GM12878 (cell line): ENCODE measurements around the gene PHOX2A. TPM values are rescaled to one million over a fixed set of nuclear protein-coding genes. Genes with fewer than 3 reads are reported as not detected.

Experiments used
- ATAC-seq: fragments of 200-7000 bp; cut with Tn5 transposase; 3 replicates; pipeline ENCODE4 v1.9.1; 2020; ENCODE audit warnings: mild to moderate bottlenecking, moderate library complexity
- BruUV-seq: library from RNA; stranded (reverse); fragments of 400-500 nt; replicated peaks from 2 replicates; lab custom pipeline; 2021; lab: Mats Ljungman, UMichigan
- CTCF ChIA-PET: fragments of 300-600 bp; sonication (Branson Sonifier 250); formaldehyde crosslinking; extraction: SDS; loops from one replicate; lab custom pipeline; 2021; ENCODE audit warnings: inconsistent platforms; lab: Yijun Ruan, JAX
- POLR2A ChIA-PET: fragments of 350-600 bp; formaldehyde crosslinking; extraction: SDS; loops from one replicate; lab custom pipeline; 2021; ENCODE audit warnings: inconsistent platforms; lab: Charles Lee
- RAD21 ChIA-PET: fragments of 300-600 bp; sonication (Branson Sonifier 250); formaldehyde crosslinking; loops from one replicate; lab custom pipeline; 2023; ENCODE audit warnings: antibody characterized with exemption; ENCODE audit not compliant: unreplicated experiment; lab: Charles Lee
- SMC1A ChIA-PET: fragments of 300-600 bp; sonication (Branson Sonifier 250); formaldehyde crosslinking; loops from one replicate; lab custom pipeline; 2023; ENCODE audit not compliant: unreplicated experiment, uncharacterized antibody; lab: Charles Lee
- DNase-seq: peaks from one replicate; pipeline ENCODE4 v3.0.0-alpha.2; 2011; ENCODE audit warnings: low read depth, low spot score
- FAIRE-seq: peaks from 3 replicates; lab custom pipeline; 2011; peaks lifted over from hg19 to GRCh38; lab: Jason Lieb, UNC
- H2AFZ ChIP-seq: 2 replicates; pipeline ENCODE4 v1.6.0; 2011; ENCODE audit warnings: low read depth, low read length, control low read depth; ENCODE audit not compliant: control insufficient read depth
- H3K27ac ChIP-seq: 2 replicates; pipeline ENCODE4 v1.5.1; 2011; ENCODE audit warnings: control low read depth; ENCODE audit not compliant: control insufficient read depth, insufficient read depth
- H3K27me3 ChIP-seq, 2 experiments: replicated peaks in 1 of 2; 2 replicates each; pipeline versions ENCODE4 v1.6.0 to v1.6.1; 2011; ENCODE audit warnings: low read length in 1 of 2; ENCODE audit not compliant: control insufficient read depth in 2 of 2, insufficient read depth in 2 of 2
- H3K36me3 ChIP-seq, 2 experiments: 2 replicates each; pipeline ENCODE4 v1.5.1; 2011; ENCODE audit warnings: low read length in 1 of 2; ENCODE audit not compliant: control insufficient read depth in 2 of 2, insufficient read depth in 2 of 2
- H3K4me1 ChIP-seq: 2 replicates; pipeline ENCODE4 v1.6.1; 2011; ENCODE audit warnings: mild to moderate bottlenecking, low read length, moderate library complexity, mixed read lengths; ENCODE audit not compliant: control insufficient read depth, insufficient read depth
- H3K4me2 ChIP-seq: 2 replicates; pipeline ENCODE4 v1.6.0; 2011; ENCODE audit warnings: control low read depth; ENCODE audit not compliant: control insufficient read depth, insufficient read depth
- H3K4me3 ChIP-seq: fragments of 200-600 bp; sonication (generic); 2 replicates; pipeline ENCODE4 v1.5.1; 2016
- H3K79me2 ChIP-seq: 2 replicates; pipeline ENCODE4 v1.6.0; 2011; ENCODE audit warnings: low read length; ENCODE audit not compliant: control insufficient read depth, insufficient read depth
- H3K9ac ChIP-seq: 2 replicates; pipeline ENCODE4 v1.8.0; 2011; ENCODE audit warnings: low read length, control low read depth, mixed read lengths; ENCODE audit not compliant: control insufficient read depth, insufficient read depth
- H3K9me3 ChIP-seq: replicated peaks from 3 replicates; pipeline ENCODE4 v1.5.1; 2011; ENCODE audit warnings: mild to moderate bottlenecking, low read length; ENCODE audit not compliant: control insufficient read depth, insufficient read depth
- H4K20me1 ChIP-seq: 2 replicates; pipeline ENCODE4 v1.6.0; 2011; ENCODE audit not compliant: control insufficient read depth, insufficient read depth
- CREM ChIP-seq: IDR thresholded peaks from 2 replicates; pipeline ENCODE4 v1.6.1; 2014; ENCODE audit warnings: antibody characterized with exemption, low read depth
- EP300 ChIP-seq, 2 experiments: fragments of 150-350 bp in 1 of 2; IDR thresholded peaks; 2 replicates each; pipeline ENCODE4 v1.6.1; 2011 to 2012; ENCODE audit warnings: low read depth in 2 of 2, low read length in 2 of 2, borderline replicate concordance in 1 of 2, improper control_type of control experiment in 1 of 2, inconsistent platforms in 1 of 2; ENCODE audit not compliant: control insufficient read depth in 1 of 2
- HCFC1 ChIP-seq: fragments of 150-350 bp; IDR thresholded peaks from 2 replicates; pipeline ENCODE4 v1.6.1; 2014; ENCODE audit warnings: low read length
- HDAC6 ChIP-seq: fragments of 200-600 bp; sonication (generic); IDR thresholded peaks from one replicate; pipeline ENCODE4 v1.8.0; 2017; ENCODE audit warnings: antibody characterized with exemption; ENCODE audit not compliant: unreplicated experiment
- KDM1A ChIP-seq: fragments of 200-600 bp; sonication (generic); IDR thresholded peaks from 2 replicates; pipeline ENCODE4 v1.6.1; 2016; ENCODE audit warnings: borderline replicate concordance
- NFXL1 ChIP-seq: fragments of 450-650 bp; IDR thresholded peaks from 2 replicates; pipeline ENCODE4 v1.6.1; 2017; ENCODE audit warnings: antibody characterized with exemption, mild to moderate bottlenecking, borderline replicate concordance
- SUZ12 ChIP-seq: fragments of 200-600 bp; sonication (generic); IDR thresholded peaks from one replicate; pipeline ENCODE4 v1.6.1; 2018; ENCODE audit warnings: antibody characterized with exemption, mild to moderate bottlenecking; ENCODE audit not compliant: unreplicated experiment
- USF1 ChIP-seq: IDR thresholded peaks from 2 replicates; pipeline ENCODE4 v1.6.1; 2011; ENCODE audit warnings: borderline replicate concordance, low read depth, mild to moderate bottlenecking, moderate library complexity, mixed read lengths, low read length; ENCODE audit not compliant: insufficient read depth; ENCODE audit errors: extremely low read length
- WRNIP1 ChIP-seq: IDR thresholded peaks from 2 replicates; pipeline ENCODE4 v1.6.1; 2011; ENCODE audit warnings: low read depth, low read length, improper control_type of control experiment, borderline replicate concordance
- ZBED1 ChIP-seq: IDR thresholded peaks from 2 replicates; pipeline ENCODE4 v1.6.1; 2016; ENCODE audit warnings: borderline replicate concordance
- WGBS: methylation state at CpG from one replicate; pipeline ENCODE4 v1.1.6; 2016; ENCODE audit warnings: low lambda C conversion rate; ENCODE audit not compliant: insufficient replicate concordance, insufficient coverage; ENCODE audit errors: missing lambda C conversion rate; 5-methylcytosine and 5-hydroxymethylcytosine counted together
- in situ Hi-C: fragments of 300-500 bp; cut with MboI; formaldehyde crosslinking; loops from 9 replicates; pipeline ENCODE4 v1.14.3; 2018; ENCODE audit warnings: mixed read lengths
- intact Hi-C: fragments of 100-400 bp; cut with micrococcal nuclease; formaldehyde crosslinking; loops from one replicate; pipeline ENCODE4 v1.14.2; 2022; ENCODE audit not compliant: unreplicated experiment
- polyA plus RNA-seq, 11 experiments: library from polyadenylated mRNA; depleted of rRNA in 4 of 11; unstranded in 6 of 11; stranded (reverse) in 5 of 11; fragments of >200 nt; fragmentation: Nextera tagmentation in 4 of 11; fragmentation: Illumina TruSeq in 1 of 11; extraction: Ambion mirVana in 4 of 11; extraction: Trizol in 1 of 11; gene quantifications; 1 replicate in 1 of 11; 2 replicates in 10 of 11; pipeline versions ENCODE4 v1.2.1 to v1.2.3, GENCODE V29; 2011 to 2016; ENCODE audit warnings: inconsistent platforms in 2 of 11, missing spikeins in 2 of 11, low read depth in 1 of 11
- total RNA-seq, 4 experiments: library from RNA; depleted of rRNA in 3 of 4; stranded (reverse); fragments of >200 nt in 3 of 4; fragmentation: Illumina TruSeq in 1 of 4; extraction: Trizol in 1 of 4; gene quantifications; 2 replicates each; pipeline versions ENCODE4 v1.2.1 to v1.2.3, GENCODE V29; 2013 to 2021
- TF ChIP-seq, protein P1 (sequence below): IDR thresholded peaks from 2 replicates; pipeline ENCODE4 v1.6.1; 2011; ENCODE audit warnings: low read depth, low read length, improper control_type of control experiment, borderline replicate concordance
- TF ChIP-seq, protein P2 (sequence below): fragments of 450-650 bp; conservative IDR thresholded peaks from 2 replicates; pipeline ENCODE4 v1.6.1; 2017; ENCODE audit warnings: mild to moderate bottlenecking, moderate library complexity

The PHOX2A gene
- total and polyA plus RNA-seq, 10 of the 15 experiments (the other 5 are each of a cell fraction or from before 2014, with no cell fraction given), result not detected

GRCh38 chr11:72283947-72284346, 40.0 kb upstream of the PHOX2A start:
- ATAC-seq (no peak), FAIRE-seq (no peak), DNase-seq (no peak)
- no peaks in the 10 kb centered on the region for H3K9me3 ChIP-seq
- H3K27me3 ChIP-seq, result no peaks in the 10 kb centered on the region
- TF ChIP-seq, protein P1, sequence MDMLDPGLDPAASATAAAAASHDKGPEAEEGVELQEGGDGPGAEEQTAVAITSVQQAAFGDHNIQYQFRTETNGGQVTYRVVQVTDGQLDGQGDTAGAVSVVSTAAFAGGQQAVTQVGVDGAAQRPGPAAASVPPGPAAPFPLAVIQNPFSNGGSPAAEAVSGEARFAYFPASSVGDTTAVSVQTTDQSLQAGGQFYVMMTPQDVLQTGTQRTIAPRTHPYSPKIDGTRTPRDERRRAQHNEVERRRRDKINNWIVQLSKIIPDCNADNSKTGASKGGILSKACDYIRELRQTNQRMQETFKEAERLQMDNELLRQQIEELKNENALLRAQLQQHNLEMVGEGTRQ, result no peak
- no peak for TF ChIP-seq USF1
- ChIA-PET POLR2A (no interaction called here), RAD21 (no interaction called here), SMC1A (no interaction called here), CTCF (interaction anchor here (11.5 kb wide), 1 partner anchor 148 kb away, joined by 118 read pairs; the partner anchor contains the start of gene CLPB)
- H2AFZ ChIP-seq, result no peak overlapping the region
- intact Hi-C loops, result no loop called here
- no peaks in the 10 kb centered on the region for H3K4me1 ChIP-seq
- no TSS peak for BruUV-seq
- H3K27ac ChIP-seq, result no peak overlapping the region
- 7% methylated on average over 2 of the region's 2 CpGs for WGBS
- H3K9ac ChIP-seq, result no peak overlapping the region
- no peaks in the 10 kb centered on the region for H4K20me1 ChIP-seq
- no peak overlapping the region for H3K4me3 ChIP-seq
- in situ Hi-C loops, result no loop called here
- H3K36me3 ChIP-seq, result no peaks in the 10 kb centered on the region
- H3K79me2 ChIP-seq, result no peaks in the 10 kb centered on the region
- no peak overlapping the region for H3K4me2 ChIP-seq

- no peaks in the 10 kb centered on the region for H3K4me1 ChIP-seq
- no peaks in the 10 kb centered on the region for H4K20me1 ChIP-seq
- ChIA-PET POLR2A (no interaction called here), SMC1A (no interaction called here), CTCF (no interaction called here), RAD21 (interaction anchor here (1.5 kb wide), 1 partner anchor 150 kb away, joined by 3 read pairs; no protein-coding TSS in a partner anchor)
- H3K27me3 ChIP-seq, result no peaks in the 10 kb centered on the region
- no peak overlapping the region for H3K27ac ChIP-seq
- intact Hi-C loops (no loop called here), in situ Hi-C loops (no loop called here)
- no peaks in the 10 kb centered on the region for H3K79me2 ChIP-seq
- no peak overlapping the region for H3K4me3 ChIP-seq
- no peaks in the 10 kb centered on the region for H3K9me3 ChIP-seq
- no TSS peak for BruUV-seq
- H3K36me3 ChIP-seq, result no peaks in the 10 kb centered on the region
- no peak overlapping the region for H3K4me2 ChIP-seq
- DNase-seq (no peak), ATAC-seq (no peak), FAIRE-seq (no peak)
- H3K9ac ChIP-seq, result no peak overlapping the region
- WGBS, result 77% methylated on average over 24 of the region's 24 CpGs
- no peak overlapping the region for H2AFZ ChIP-seq
- TF ChIP-seq EP300 (IDR thresholded peaks at IDR 0.05; ENCODE audit: borderline replicate concordance in 1 of 2, control insufficient read depth in 1 of 2, low read depth in 2 of 2, low read length in 2 of 2) (no peak), HCFC1 (no peak), WRNIP1 (no peak), CREM (no peak), ZBED1 (no peak), HDAC6 (no peak), NFXL1 (no peak), KDM1A (no peak), SUZ12 (no peak)
- TF ChIP-seq, protein P2, sequence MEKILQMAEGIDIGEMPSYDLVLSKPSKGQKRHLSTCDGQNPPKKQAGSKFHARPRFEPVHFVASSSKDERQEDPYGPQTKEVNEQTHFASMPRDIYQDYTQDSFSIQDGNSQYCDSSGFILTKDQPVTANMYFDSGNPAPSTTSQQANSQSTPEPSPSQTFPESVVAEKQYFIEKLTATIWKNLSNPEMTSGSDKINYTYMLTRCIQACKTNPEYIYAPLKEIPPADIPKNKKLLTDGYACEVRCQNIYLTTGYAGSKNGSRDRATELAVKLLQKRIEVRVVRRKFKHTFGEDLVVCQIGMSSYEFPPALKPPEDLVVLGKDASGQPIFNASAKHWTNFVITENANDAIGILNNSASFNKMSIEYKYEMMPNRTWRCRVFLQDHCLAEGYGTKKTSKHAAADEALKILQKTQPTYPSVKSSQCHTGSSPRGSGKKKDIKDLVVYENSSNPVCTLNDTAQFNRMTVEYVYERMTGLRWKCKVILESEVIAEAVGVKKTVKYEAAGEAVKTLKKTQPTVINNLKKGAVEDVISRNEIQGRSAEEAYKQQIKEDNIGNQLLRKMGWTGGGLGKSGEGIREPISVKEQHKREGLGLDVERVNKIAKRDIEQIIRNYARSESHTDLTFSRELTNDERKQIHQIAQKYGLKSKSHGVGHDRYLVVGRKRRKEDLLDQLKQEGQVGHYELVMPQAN, result no peak
These were observed 36.8 kb upstream of the PHOX2A start for GRCh38 chr11:72280726-72281315.
